NCI-H2081 (cell line): ENCODE results near the gene TEX30.
A peak's percentile ranks its signal among the peaks of the same experiment; 100 is the strongest.
"Not testable (repeated sequence)": the region's sequence is repeated elsewhere in the genome, so short reads cannot be mapped to it uniquely, and the experiment has no call there.

ENCODE experiments used
- DNase-seq, 2 experiments: peaks; one replicate each; lab custom pipeline; 2025; lab: John Stamatoyannopoulos, UW

The TEX30 gene

GRCh38 chr13:102773441-102774213, at the start of gene TEX30:
TEX30 (minus strand) TSS chr13:102773786; CDS start chr13:102770026, 3,760 bp downstream.
- peak; percentile 80 to 89 for DNase-seq

GRCh38 chr13:102817907-102818306, 44.3 kb upstream of the TEX30 start:
- no peak for DNase-seq

DNA sequence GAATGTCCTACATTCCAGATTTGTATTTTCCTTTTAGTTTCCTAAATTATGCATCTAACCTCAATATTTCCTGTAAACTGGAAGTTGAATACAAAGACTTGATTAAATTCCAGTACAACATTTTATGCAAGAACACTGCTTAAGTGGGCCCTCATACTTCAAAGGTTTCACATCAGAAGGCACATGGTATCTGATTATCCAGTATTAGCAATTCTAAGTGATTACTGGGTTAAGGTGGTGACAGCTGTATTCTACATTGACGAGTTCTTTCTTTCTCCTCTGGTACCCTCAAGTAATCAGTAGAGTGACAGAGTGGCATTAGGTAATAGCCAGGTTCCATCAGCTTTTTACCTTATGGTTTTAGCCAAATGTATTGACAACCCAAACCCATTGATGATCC, 43.7 kb upstream of the TEX30 start:
- no peak for DNase-seq

- DNase-seq, result no peak
Observed at GRCh38 chr13:102816708-102817107, 43.1 kb upstream of the TEX30 start.

- DNase-seq, result no peak
Observed at GRCh38 chr13:102815788-102816187, 42.2 kb upstream of the TEX30 start.

GRCh38 chr13:102814793-102815192, 41.2 kb upstream of the TEX30 start:
- no peak for DNase-seq

DNA sequence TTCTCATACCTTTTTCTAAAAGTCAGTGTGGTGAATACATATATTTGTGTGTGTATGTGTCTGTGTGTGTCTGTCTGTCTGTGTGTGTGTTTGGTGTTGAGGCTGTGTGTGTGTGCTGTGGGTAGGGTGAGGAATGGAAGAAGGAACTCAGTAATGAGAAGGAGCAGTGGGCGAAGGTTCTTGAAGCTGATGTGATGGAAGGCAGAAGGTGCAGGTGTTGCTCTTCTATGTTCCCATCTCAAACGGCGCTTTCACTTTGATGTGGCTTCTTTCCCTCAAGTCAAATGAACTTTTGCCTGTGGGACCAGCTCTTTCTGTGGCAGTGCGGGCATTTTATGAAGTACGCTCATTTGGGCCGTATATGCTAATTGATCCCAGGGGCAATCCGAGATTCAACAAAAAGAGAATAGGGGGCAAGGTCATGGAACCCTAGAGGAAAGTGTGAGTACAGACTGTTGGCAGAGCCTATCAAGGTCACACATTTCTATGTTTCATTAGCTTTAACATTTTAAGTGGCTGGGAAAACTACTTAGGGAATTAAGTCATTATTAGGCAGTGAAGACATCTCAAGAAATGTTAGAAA, 40.5 kb upstream of the TEX30 start:
- DNase-seq, result no peak

DNA sequence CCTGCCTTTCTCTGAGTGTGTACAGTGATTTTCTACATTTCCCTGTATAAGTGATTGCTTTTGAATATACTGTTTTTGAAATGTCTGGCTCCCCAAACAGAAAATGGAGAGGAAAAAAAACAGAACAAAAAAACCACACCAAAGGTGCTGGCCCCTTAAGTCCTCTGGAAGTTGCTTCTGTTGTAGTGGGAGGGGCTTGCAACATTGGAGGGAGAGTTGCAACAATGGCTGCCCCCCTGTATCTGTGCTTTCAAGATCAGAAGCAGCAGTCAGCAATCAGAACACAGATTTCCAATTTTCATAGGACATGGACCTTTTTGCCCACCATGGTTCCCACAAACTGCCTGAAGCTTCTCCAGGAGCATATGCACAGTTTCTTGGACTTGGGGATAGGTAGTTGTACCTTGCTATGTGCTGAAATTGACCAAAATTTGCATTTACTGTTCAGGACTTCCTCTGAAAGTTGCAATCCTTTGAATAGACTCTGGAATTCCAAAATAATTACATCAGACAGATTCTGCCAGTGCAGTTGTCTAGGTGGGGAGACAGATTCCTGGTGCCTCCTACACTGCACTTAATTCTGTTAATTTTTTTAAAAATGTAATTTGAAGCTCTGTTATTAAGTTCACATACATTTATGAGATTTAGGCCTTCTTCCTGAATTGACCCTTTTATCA, 39.2 kb upstream of the TEX30 start:
- no peak for DNase-seq

DNA sequence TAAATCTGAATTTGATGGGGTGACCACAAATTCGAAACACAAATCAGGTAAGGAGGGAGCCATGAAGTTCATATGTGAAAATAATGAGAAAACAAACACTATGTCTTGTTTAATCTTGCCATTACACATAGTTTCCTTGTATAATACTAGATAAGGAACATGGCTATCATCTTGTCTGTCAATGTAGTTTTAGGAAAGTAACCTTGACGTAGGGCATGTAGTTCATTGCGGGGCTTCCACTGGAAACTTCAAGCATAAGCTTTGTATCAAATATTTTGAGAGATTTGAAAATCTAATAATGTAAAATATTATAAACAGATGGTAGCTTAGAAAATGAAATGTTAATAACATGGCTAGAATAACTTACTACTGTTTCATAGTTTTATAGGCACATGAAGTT, 34.1 kb upstream of the TEX30 start:
- no peak for DNase-seq

GRCh38 chr13:102805680-102806079, 32.1 kb upstream of the TEX30 start:
- DNase-seq, result no peak

- peak; percentile 78 to 79 for DNase-seq
Observed at GRCh38 chr13:102800145-102801041, 26.8 kb upstream of the TEX30 start.

DNA sequence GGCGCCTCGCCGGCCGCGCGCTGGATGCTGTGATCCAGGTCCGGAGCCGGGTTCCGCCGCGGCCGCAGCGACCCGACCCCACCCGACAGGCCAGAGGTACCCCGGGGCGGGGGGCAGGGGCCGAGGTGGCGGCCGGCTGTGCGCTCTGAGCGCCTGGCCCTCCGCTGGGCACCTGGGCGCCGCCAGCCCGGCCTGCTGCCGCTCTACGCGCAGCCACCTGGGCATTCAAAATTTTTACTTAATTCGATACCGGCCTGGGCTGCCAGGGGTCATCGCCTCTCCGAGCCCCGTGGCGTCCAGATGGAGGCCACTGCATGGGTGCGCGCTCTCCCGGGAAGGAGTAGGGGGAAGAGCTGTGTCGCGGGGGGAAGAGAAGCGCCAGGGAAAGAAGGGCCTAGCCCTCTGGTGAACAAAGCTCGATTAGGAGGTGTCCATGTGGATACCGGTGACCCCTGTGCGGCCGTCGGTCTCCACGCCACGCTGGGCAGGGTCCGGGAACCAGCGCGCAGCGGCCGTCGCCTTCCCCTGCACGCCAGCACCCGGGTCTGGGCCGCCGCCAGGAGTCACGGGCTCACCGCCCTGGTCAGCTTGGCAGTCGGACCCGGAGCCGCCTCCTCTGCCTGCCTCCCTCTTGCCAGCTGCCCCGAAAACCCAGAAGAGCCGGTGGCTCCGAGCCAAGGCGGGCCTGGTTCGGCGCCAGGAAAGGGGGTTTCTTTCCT, 26.0 kb upstream of the TEX30 start:
- peak in 1 of 2 experiments; percentile 4 for DNase-seq

GRCh38 chr13:102798581-102799425, 25.2 kb upstream of the TEX30 start, which contains the start of the genes BIVM and POGLUT2:
BIVM (plus strand) TSS chr13:102799119; CDS start chr13:102807268, 8,149 bp downstream.
POGLUT2 (minus strand) TSS chr13:102798976; CDS start chr13:102798670, 306 bp downstream.
- peak; percentile 87 to 96 for DNase-seq

DNA sequence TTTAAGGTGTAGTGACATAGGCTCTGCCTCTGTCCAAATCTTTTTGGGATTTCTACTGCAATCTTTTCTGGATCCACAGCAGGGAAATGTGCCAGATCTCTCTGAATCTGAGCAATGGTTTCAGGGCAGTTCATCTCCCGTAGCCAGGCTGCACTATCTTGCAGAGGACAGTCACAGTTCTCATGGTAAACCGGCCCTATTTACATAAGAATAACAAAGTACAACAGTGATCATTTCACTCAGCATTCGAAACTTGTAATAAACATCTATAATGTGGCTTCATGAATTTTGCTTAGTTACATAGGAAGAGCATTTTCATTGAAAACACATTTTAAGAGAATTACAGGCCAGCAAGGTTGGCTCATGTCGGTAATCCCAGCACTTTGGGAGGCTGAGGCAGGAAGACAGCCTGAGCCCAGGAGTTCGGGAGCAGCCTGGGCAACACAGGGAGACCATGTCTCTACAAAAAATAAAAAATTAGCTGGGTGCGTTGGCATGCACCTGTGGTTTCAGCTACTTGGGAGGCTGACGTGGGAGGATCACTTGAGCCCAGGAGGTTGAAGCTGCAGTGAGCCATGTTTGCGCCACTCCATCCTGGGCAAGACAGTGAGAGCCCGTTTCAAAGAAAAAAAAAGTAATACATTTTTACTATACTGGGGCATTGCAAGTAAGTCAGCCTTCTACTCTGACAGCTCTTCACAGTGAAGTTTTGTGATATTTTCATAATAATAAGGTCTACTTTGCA, 20.2 kb upstream of the TEX30 start:
- no peak for DNase-seq

DNA sequence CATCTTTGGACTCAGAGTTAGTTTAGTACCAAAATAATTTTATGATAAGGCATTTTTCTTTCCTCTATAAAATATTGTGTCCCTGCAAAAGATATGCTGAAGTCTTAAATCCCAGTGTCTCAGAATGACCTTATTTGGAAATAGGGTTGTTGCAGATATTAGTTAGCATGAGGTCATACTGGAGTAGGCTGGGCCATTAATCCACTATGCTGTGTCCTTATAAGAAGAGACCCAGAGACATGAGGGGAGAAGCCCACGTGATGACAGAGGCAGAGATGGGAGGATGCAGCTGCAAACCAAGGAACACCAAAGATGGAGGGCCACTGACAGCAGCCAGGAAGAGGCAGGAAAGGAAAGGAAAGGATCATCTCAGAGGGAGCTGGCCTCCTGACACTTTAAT, 18.8 kb upstream of the TEX30 start:
- no peak for DNase-seq

GRCh38 chr13:102788683-102789082, 15.1 kb upstream of the TEX30 start:
- no peak for DNase-seq

GRCh38 chr13:102784483-102784882, 10.9 kb upstream of the TEX30 start:
- no peak for DNase-seq

DNA sequence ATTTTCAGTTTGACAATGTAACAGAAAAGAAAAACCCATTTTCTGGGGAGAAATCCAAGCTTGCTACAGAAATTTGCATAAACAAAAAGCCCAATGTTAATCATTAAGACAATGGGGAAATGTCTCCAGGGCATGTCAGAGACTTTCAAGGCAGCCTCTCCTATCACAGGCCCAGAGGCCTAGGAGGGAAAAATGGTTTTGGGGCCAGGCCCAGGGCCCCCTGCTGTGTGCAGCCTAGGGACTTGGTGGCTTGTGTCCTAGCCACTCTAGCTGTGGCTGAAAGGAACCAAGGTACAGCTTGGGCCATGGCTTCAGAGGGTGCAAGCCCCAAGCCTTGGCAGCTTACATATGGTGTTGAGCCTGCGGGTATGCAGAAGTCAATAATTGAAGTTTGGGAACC, 8.0 kb upstream of the TEX30 start:
- no peak for DNase-seq

DNA sequence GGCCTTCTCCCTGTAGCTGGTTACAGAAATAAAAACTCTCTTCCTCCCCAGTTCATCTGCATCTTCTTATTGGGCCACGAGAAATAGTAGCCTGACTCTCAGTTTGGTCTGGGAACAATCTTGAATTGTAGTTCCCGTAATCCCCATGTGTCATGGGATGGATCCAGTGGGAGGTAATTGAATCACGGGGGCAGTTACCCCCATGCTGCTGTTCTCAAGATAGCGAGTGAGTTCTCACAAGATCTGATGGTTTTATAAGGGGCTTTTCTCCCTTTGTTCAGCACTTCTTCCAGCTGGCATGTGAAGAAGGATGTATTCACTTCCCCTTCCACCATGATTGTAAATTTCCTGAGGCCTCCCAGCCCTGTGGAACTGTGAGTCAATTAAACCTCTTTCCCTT, 7.1 kb upstream of the TEX30 start:
- not testable (repeated sequence) for DNase-seq
